ENCODE results near the gene MYH16. TPM values are rescaled to one million over a fixed set of nuclear protein-coding genes. Genes with fewer than 3 reads are reported as not detected.

The MYH16 gene
- total and polyA plus RNA-seq, 9 of the 15 experiments (the other 6 are each of a cell fraction or from before 2014, with no cell fraction given) = 0.09 TPM; not detected in 8

- ATAC-seq = peak; percentile 9; the same call in 2 of the 3 replicates
- POLR2A ChIA-PET = interaction anchor here (0.6 kb wide), 1 partner anchor 40 kb away, joined by 4 read pairs; no protein-coding TSS in a partner anchor
- Histone ChIP-seq H4K20me1 (replicated peaks; ENCODE audit: control insufficient read depth, insufficient read depth, low read length) (no peaks in the 10 kb centered on the region; the same call in 1 of the 2 replicates), H3K9me1 (ENCODE audit: control insufficient read depth, insufficient read depth, low read length) (no peaks in the 10 kb centered on the region), H2AFZ (ENCODE audit: low read depth, low read length) (no peak overlapping the region), H3K4me3 (no peak overlapping the region), H3K27ac (ENCODE audit: extremely low read depth, low read depth, low read length) (no peak overlapping the region), H3K79me2 (ENCODE audit: control insufficient read depth, insufficient read depth, low read length) (no peaks in the 10 kb centered on the region), H3K27me3 (ENCODE audit: control insufficient read depth in 2 of 2, insufficient read depth in 2 of 2, low read length in 2 of 2) (peaks cover 27 to 68% of the 10 kb centered on the region in 2 experiments; a peak in 4 of 5 replicates), H3K4me2 (ENCODE audit: insufficient read depth, low read length) (no peak overlapping the region), H3K9me3 (replicated peaks; ENCODE audit: control insufficient read depth, insufficient read depth, low read depth, low read length) (no peaks in the 10 kb centered on the region), H3K9ac (ENCODE audit: insufficient read depth in 1 of 2, low read depth in 2 of 2, low read length in 2 of 2) (peak overlapping the region in 1 of 2 experiments; percentile 69; a peak in 2 of 4 replicates), H3K4me1 (replicated peaks in 1 of 2; ENCODE audit: control insufficient read depth in 2 of 2, insufficient read depth in 2 of 2, low read length in 2 of 2) (peaks cover 4 to 8% of the 10 kb centered on the region in 2 experiments; a peak in 3 of 5 replicates), H3K36me3 (ENCODE audit: control insufficient read depth, insufficient read depth, low read length) (no peaks in the 10 kb centered on the region)
- BruUV-seq (replicated peaks) = no TSS peak
- CTCF ChIA-PET (ENCODE audit: low intra/inter-chr PET ratio) = interaction anchor here (0.6 to 1.6 kb wide), 2 partner anchors 10 to 230 kb away, joined by 3 to 6 read pairs; no protein-coding TSS in a partner anchor
- peak; percentile 58 for FAIRE-seq
- intact Hi-C loops (cut with micrococcal nuclease) (loop anchor here (5.0 kb wide), 1 partner anchor 228 kb away; no protein-coding TSS in a partner anchor), in situ Hi-C loops (cut with MboI) (no loop called here)
- peak in 1 of 4 experiments; percentile 43 for DNase-seq (ENCODE audit: extremely low read depth in 1 of 4, low spot score in 3 of 4)
- WGBS (ENCODE audit: insufficient coverage, low coverage, missing lambda C conversion rate) = 3% methylated on average over 16 of the region's 16 CpGs
- TF ChIP-seq ARID4B (CRISPR knock-in tag; IDR thresholded peaks at IDR 0.05) = no peak
- TF ChIP-seq RAD21 (CRISPR knock-in tag; conservative IDR thresholded peaks at IDR 0.05 in 1 of 2, IDR thresholded peaks at IDR 0.05 in 1 of 2) = peak; percentile 16 to 41; a peak in 2 of 4 replicates
- 0 out of 2 replicates have a peak, but pooled peaks have one; percentile 27 for TF ChIP-seq CBFB (CRISPR knock-in tag; IDR thresholded peaks at IDR 0.05)
- TF ChIP-seq TFAP4 (CRISPR knock-in tag; IDR thresholded peaks at IDR 0.05; ENCODE audit: borderline replicate concordance) = 0 out of 2 replicates have a peak, but pooled peaks have one; percentile 11
- TF ChIP-seq CBFA2T3 (IDR thresholded peaks at IDR 0.05) = peak; percentile 26; the same call in 1 of the 2 replicates
- TF ChIP-seq GTF2E2 (tag; IDR thresholded peaks at IDR 0.05) = no peak
- TF ChIP-seq RCOR1 (IDR thresholded peaks at IDR 0.05; ENCODE audit: borderline replicate concordance in 1 of 2, low read depth in 2 of 2, low read length in 2 of 2) = peak in 1 of 2 experiments; percentile 50; a peak in 2 of 4 replicates
- peak in 1 of 2 experiments; percentile 9; a peak in 1 of 4 replicates for TF ChIP-seq FOXA3 (CRISPR knock-in tag; conservative IDR thresholded peaks at IDR 0.05 in 1 of 2, IDR thresholded peaks at IDR 0.05 in 1 of 2)
- no peak for TF ChIP-seq ZBTB7A (IDR thresholded peaks at IDR 0.05; ENCODE audit: borderline replicate concordance, control insufficient read depth, low read depth, low read length)
- TF ChIP-seq BRD4 (IDR thresholded peaks at IDR 0.05) = no peak
- peak; percentile 70 to 73; a peak in 3 of 4 replicates for TF ChIP-seq KDM1A (IDR thresholded peaks at IDR 0.05)
- TF ChIP-seq TCF3 (CRISPR knock-in tag; IDR thresholded peaks at IDR 0.05) = 0 out of 2 replicates have a peak, but pooled peaks have one; percentile 8
- TF ChIP-seq CTCF (IDR thresholded peaks at IDR 0.05 in 2 of 3, conservative IDR thresholded peaks at IDR 0.05 in 1 of 3; ENCODE audit: insufficient read depth in 2 of 3, low read depth in 1 of 3, low read length in 3 of 3) = peak; percentile 25 to 56 (median 45); a peak in 3 of 6 replicates
Observed at GRCh38 chr7:99270702-99271101, 1.9 kb upstream of the MYH16 start.

Measured in K562 (cell line).